Activated CD8-positive, alpha-beta T cell treated with anti-CD3 and anti-CD28 coated beads, Interleukin-2, amount 10 ng/mL, durations not matched to agents 7 days and 5 days (primary cell): Measurements from ENCODE around the gene PIR. TPM values are rescaled to one million over a fixed set of nuclear protein-coding genes. Genes with fewer than 3 reads are reported as not detected.
A peak's percentile ranks its signal among the peaks of the same experiment; 100 is the strongest.

ENCODE experiments used
- ATAC-seq: fragments of 150-1000 bp; cut with Tn5 transposase; one replicate; pipeline ENCODE4 v1.10.0; 2021; ENCODE audit warnings: moderate library complexity
- CTCF ChIA-PET: fragments of 350-600 bp; sonication (Branson Sonifier 250); formaldehyde crosslinking; loops from one replicate; lab custom pipeline; 2021; ENCODE audit warnings: antibody characterized with exemption; lab: Charles Lee
- POLR2A ChIA-PET: fragments of 350-600 bp; sonication (Branson Sonifier 250); formaldehyde crosslinking; loops from one replicate; lab custom pipeline; 2021; ENCODE audit warnings: antibody characterized with exemption; lab: Charles Lee
- DNase-seq: peaks from one replicate; pipeline ENCODE4 v3.0.0-alpha.2; 2020
- H3K27ac Mint-ChIP-seq: one replicate; pipeline ENCODE4 v1.8.0; 2021; ENCODE audit warnings: mild to moderate bottlenecking, mixed read lengths
- H3K27me3 Mint-ChIP-seq: one replicate; pipeline ENCODE4 v1.8.0; 2021; ENCODE audit warnings: low read depth, mixed read lengths
- H3K36me3 Mint-ChIP-seq: one replicate; pipeline ENCODE4 v1.8.0; 2021; ENCODE audit warnings: low read depth, mixed read lengths
- H3K4me1 Mint-ChIP-seq: one replicate; pipeline ENCODE4 v1.8.0; 2021; ENCODE audit warnings: low read depth, mixed read lengths
- H3K4me3 Mint-ChIP-seq: one replicate; pipeline ENCODE4 v1.8.0; 2021; ENCODE audit warnings: mild to moderate bottlenecking, mixed read lengths
- H3K9me3 Mint-ChIP-seq: one replicate; pipeline ENCODE4 v1.8.0; 2022; ENCODE audit warnings: mixed read lengths; ENCODE audit not compliant: insufficient read depth
- total RNA-seq, 2 experiments: library from RNA; stranded (reverse); gene quantifications; one replicate each; pipeline ENCODE4 v1.2.3, GENCODE V29; 2021

Gene PIR
- total RNA-seq, 2 experiments from 2014 or later = 0.90 to 0.91 TPM

DNA sequence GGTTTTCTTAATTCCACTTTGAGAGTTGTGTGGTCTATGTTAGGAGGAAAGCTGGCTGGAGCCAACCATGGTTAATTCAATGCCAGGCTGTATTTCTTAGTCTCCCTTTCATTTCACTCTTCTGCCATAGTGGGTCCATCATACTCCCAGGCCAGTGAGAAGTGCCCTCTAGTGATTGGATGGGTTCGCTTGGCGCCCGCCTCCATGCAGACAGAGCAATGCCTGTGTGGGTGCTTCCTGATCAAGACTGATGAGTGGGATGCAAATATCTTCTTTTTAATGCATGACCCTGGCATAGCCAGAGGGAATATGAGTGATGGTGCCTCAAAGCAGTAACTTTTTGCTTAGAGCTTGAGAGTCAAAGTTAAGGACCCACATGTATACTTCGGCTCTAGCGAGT, 13.9 kb upstream of the PIR start:
- POLR2A ChIA-PET = no interaction called here
- H3K36me3 Mint-ChIP-seq = no peaks in the 10 kb centered on the region
- no peak overlapping the region for H3K27ac Mint-ChIP-seq
- no peak for DNase-seq
- H3K4me1 Mint-ChIP-seq = no peaks in the 10 kb centered on the region
- H3K4me3 Mint-ChIP-seq = no peak overlapping the region
- no peaks in the 10 kb centered on the region for H3K9me3 Mint-ChIP-seq
- CTCF ChIA-PET = no interaction called here
- no peak for ATAC-seq
- peaks cover 2% of the 10 kb centered on the region for H3K27me3 Mint-ChIP-seq

DNA sequence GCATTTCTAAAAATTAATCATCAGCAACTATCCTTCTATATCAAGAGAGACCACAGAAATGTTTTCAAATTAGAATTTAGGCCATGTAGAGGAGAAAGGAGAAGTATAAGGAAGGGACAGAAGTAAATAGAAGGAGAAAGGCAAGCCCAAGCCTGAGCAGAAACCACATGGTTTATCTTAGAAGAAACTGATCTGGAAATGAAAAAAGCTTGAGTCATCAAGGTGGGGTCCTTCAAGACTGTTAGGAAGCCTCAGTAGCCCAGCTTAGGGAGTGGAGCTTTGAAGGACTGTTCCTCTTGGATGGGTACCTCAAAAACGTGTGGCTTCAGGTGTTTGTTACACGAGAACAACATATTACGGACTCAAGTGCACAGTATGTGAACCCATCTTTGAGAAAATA, 12.0 kb upstream of the PIR start:
- ChIA-PET CTCF (no interaction called here), POLR2A (no interaction called here)
- H3K4me3 Mint-ChIP-seq = no peak overlapping the region
- ATAC-seq (no peak), DNase-seq (no peak)
- no peaks in the 10 kb centered on the region for H3K36me3 Mint-ChIP-seq
- H3K27me3 Mint-ChIP-seq = peaks cover 3% of the 10 kb centered on the region
- no peaks in the 10 kb centered on the region for H3K9me3 Mint-ChIP-seq
- H3K4me1 Mint-ChIP-seq = no peaks in the 10 kb centered on the region
- no peak overlapping the region for H3K27ac Mint-ChIP-seq

DNA sequence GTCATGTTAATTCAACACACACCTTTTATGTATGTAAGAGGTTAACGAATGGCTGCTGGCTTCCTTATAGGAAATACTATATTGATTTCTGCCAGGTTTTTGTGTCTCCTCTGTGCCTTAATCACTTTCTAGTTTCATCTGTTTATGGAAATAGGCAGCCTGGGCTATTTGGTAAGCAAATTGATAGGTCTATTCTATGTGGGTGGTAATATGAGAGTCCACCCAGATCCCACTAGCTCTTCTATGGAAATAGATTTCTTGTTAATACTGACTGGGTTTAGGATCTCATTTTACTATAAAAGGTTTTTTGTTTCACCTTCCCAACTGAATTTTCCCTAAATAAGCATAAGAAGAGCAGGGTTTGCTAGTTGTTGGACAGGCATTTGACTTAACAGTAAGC, 11.5 kb upstream of the PIR start:
- ATAC-seq (no peak), DNase-seq (no peak)
- H3K4me3 Mint-ChIP-seq = no peak overlapping the region
- H3K27ac Mint-ChIP-seq = no peak overlapping the region
- ChIA-PET POLR2A (no interaction called here), CTCF (no interaction called here)
- no peaks in the 10 kb centered on the region for H3K4me1 Mint-ChIP-seq
- no peaks in the 10 kb centered on the region for H3K9me3 Mint-ChIP-seq
- H3K27me3 Mint-ChIP-seq = peaks cover 3% of the 10 kb centered on the region
- no peaks in the 10 kb centered on the region for H3K36me3 Mint-ChIP-seq

DNA sequence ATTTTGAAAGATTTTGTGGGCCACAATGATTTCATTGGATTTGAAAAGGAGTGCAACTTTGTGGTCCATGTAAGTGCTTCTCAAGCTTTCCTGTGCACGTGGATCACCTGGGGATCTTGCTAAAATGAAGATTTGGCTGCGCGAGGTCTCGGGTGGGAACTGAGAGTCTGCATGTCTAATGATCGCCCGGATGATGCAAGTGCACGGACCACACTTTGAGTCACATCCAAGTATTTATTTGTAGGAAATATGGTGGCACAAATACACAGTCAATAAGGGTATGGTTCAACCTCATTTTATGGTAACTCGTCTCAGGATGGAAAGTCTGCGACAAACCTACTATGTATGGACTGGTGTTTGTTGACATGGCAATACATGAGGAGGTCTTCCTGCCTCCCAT, 8.4 kb upstream of the PIR start:
- CTCF ChIA-PET = interaction anchor here (1.1 kb wide), 1 partner anchor 14 kb away, joined by 3 read pairs; no protein-coding TSS in a partner anchor

DNA sequence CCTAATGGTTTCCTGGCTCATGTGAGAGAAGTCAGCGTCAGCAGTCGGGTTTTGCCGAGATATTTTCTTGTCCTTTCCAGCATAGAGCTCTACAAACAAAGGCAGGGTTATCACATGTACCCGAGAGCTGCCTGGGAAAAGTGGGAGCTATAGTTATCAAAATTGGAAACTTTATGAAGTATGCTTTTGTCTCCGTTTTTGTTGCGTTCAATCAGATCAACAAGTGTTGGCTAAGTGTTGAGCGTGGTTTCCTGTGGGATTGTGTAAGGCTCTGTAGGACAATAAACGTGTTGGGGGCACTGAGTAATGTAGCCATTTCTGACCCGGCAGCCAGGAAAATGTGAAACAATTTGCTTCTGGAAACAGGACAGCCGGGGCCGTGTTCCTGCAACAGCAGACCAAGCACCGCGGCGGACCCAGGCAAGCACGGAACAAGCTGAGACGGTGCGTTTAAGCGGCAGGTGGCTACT, 7.4 kb upstream of the PIR start, which contains the start of gene BMX:
Gene BMX, plus strand, starts transcription at position 311 of the 470 bp plus-strand sequence. CDS start 7,547 bp downstream, outside the sequence.
- Mint-ChIP-seq H3K36me3 (no peaks in the 10 kb centered on the region), H3K27me3 (peaks cover 3% of the 10 kb centered on the region), H3K27ac (no peak within 1 kb of the TSS), H3K9me3 (no peaks in the 10 kb centered on the region), H3K4me1 (no peaks in the 10 kb centered on the region), H3K4me3 (no peak within 1 kb of the TSS)
- DNase-seq (no peak), ATAC-seq (no peak)
- CTCF ChIA-PET = no interaction called here
- POLR2A ChIA-PET = no interaction called here

More for the DNA sequence above, 8.4 kb upstream of the PIR start:
- no peak overlapping the region for H3K27ac Mint-ChIP-seq
- DNase-seq = no peak
- H3K4me3 Mint-ChIP-seq = no peak overlapping the region
- H3K4me1 Mint-ChIP-seq = no peaks in the 10 kb centered on the region
- peaks cover 3% of the 10 kb centered on the region for H3K27me3 Mint-ChIP-seq
- no peak for ATAC-seq
- POLR2A ChIA-PET = no interaction called here
- H3K9me3 Mint-ChIP-seq = no peaks in the 10 kb centered on the region
- H3K36me3 Mint-ChIP-seq = no peaks in the 10 kb centered on the region

DNA sequence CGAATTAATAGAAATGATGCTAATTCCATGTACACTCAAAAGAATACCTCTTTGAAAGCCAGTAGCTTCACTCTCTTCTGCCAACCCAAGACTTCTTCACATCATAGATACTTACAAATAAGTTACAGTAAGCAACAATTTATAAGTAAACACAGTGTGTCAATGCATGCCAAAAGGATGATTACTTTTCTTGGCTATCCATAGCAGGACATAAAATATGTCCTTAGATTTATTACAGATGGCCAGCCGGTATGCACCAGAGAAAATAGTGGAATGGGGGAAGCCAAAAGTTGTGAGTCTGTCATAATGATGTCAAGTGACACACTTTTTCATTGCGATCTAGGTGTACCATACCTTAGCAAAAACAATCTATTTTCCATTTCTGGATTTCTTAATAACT, 6.8 kb upstream of the PIR start:
- Mint-ChIP-seq H3K27ac (no peak overlapping the region), H3K9me3 (no peaks in the 10 kb centered on the region), H3K4me3 (no peak overlapping the region), H3K36me3 (no peaks in the 10 kb centered on the region), H3K4me1 (no peaks in the 10 kb centered on the region), H3K27me3 (peaks cover 3% of the 10 kb centered on the region)
- ChIA-PET CTCF (no interaction called here), POLR2A (no interaction called here)
- DNase-seq (no peak), ATAC-seq (no peak)

DNA sequence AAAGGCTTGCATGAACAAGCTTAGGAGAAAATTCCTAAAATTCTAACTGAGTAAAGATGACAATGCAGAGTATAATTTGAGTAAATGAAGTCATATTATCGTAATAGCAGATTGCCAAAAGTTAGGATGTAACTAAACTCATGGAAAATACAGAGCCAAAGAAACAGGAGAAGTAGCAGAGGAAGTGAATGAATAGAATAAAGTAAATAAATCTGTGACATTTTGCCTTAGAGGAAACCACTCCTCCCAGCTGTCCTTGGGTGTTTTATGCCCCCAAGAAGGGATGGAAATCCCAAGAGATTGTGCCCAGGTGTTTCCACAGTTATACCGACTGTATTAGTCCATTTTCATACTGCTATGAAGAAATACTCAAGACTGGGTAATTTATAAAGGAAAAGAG, 5.6 kb upstream of the PIR start:
- Mint-ChIP-seq H3K4me3 (no peak overlapping the region), H3K27me3 (peaks cover 2% of the 10 kb centered on the region), H3K36me3 (no peaks in the 10 kb centered on the region), H3K27ac (no peak overlapping the region), H3K9me3 (no peaks in the 10 kb centered on the region), H3K4me1 (peaks cover 1% of the 10 kb centered on the region)
- ChIA-PET CTCF (interaction anchor here (0.9 kb wide), 1 partner anchor 61 kb away, joined by 4 read pairs; no protein-coding TSS in a partner anchor), POLR2A (no interaction called here)
- ATAC-seq = no peak
- no peak for DNase-seq

DNA sequence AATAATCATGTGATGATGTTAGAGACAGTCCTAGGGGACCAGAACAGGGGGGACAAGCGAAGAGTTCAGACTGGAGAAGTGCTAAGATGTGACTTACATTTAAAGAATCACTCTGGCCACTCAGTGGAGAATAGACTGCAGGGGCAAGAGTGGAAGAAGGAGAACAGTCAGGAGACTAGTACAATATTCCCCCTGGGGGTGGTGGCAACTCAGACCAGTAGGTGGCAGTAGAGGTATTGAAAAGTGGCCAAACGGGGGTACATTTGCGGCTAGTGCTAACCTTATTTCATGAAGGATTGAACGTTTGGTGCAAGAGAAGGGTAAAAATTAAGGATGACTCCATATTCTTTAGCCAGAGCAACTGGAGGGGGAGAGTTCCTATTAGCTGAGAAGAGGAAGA, 4.7 kb upstream of the PIR start:
- ChIA-PET POLR2A (no interaction called here), CTCF (no interaction called here)
- Mint-ChIP-seq H3K4me3 (no peak overlapping the region), H3K4me1 (peaks cover 7% of the 10 kb centered on the region), H3K27ac (no peak overlapping the region), H3K36me3 (no peaks in the 10 kb centered on the region), H3K9me3 (no peaks in the 10 kb centered on the region), H3K27me3 (peaks cover 5% of the 10 kb centered on the region)
- DNase-seq = peak; percentile 49
- ATAC-seq = peak; percentile 54

DNA sequence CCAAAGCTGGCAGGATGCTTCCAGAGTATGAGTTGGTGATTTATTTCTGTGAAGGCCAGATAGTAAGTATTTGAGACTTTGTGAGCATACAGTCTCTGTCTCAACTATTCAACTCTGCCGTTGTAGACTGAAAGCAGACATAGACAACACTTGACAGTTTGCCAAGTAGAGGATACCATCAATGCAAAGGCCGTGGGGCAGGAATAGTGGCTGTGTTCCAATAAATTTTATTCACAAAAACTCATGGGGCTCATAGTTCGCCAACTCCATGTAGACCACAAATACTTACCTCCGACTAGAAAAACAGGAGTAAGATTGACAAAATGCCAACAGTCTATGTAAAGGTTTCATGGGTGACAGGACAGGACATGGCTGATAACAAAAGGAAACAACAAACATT, 3.7 kb upstream of the PIR start:
- no peak overlapping the region for H3K4me3 Mint-ChIP-seq
- peaks cover 10% of the 10 kb centered on the region for H3K4me1 Mint-ChIP-seq
- ATAC-seq = no peak
- H3K36me3 Mint-ChIP-seq = no peaks in the 10 kb centered on the region
- peaks cover 5% of the 10 kb centered on the region for H3K27me3 Mint-ChIP-seq
- no peaks in the 10 kb centered on the region for H3K9me3 Mint-ChIP-seq
- DNase-seq = no peak
- ChIA-PET POLR2A (no interaction called here), CTCF (no interaction called here)
- H3K27ac Mint-ChIP-seq = no peak overlapping the region

DNA sequence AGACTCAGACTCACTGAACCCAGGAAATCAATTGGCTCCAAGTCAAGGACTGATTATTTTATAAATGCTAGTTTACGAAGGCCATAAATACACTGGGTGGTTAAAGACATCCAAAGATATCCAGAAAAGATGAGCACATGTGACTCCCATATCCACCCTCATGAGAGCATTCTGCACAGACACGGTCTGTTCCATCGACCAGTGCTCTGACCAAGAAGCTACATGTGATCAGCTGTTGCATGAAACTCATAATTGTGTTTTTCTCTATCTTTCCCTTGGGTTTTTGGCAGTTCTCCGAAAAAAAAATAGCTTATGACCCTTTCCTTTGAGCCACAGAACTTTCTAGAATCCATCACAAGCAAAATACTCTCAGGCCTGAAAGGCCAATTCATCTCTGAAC, 2.7 kb upstream of the PIR start:
- no peak overlapping the region for H3K27ac Mint-ChIP-seq
- H3K27me3 Mint-ChIP-seq = peaks cover 3% of the 10 kb centered on the region
- H3K36me3 Mint-ChIP-seq = no peaks in the 10 kb centered on the region
- DNase-seq (no peak), ATAC-seq (no peak)
- H3K4me1 Mint-ChIP-seq = peaks cover 10% of the 10 kb centered on the region
- POLR2A ChIA-PET = no interaction called here
- H3K4me3 Mint-ChIP-seq = no peak overlapping the region
- CTCF ChIA-PET = no interaction called here
- no peaks in the 10 kb centered on the region for H3K9me3 Mint-ChIP-seq

DNA sequence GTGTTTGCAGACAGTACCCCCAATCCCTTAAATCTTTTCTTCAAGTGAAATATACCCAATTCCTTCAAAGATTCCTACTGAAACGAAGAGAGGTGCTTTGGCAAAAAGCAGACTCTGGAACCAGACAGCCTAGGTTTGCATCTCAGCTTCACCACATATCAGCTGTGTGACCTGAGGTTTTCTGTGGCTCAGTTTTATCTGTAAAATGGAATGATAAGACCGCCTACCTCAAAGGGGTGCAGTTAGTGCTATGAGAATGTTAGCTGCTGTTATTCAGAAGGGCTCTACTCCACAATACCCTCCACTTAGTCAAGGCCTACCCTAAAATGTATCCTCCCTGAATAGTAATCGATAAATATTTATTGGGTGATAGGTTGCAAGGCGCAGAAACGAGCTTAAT, 664 bp downstream of the PIR start:
- Mint-ChIP-seq H3K27ac (no peak overlapping the region), H3K36me3 (no peaks in the 10 kb centered on the region), H3K4me1 (peaks cover 10% of the 10 kb centered on the region), H3K4me3 (peak overlapping the region; percentile 72), H3K27me3 (peaks cover 5% of the 10 kb centered on the region), H3K9me3 (no peaks in the 10 kb centered on the region)
- ATAC-seq (no peak), DNase-seq (no peak)
- ChIA-PET CTCF (no interaction called here), POLR2A (no interaction called here)

DNA sequence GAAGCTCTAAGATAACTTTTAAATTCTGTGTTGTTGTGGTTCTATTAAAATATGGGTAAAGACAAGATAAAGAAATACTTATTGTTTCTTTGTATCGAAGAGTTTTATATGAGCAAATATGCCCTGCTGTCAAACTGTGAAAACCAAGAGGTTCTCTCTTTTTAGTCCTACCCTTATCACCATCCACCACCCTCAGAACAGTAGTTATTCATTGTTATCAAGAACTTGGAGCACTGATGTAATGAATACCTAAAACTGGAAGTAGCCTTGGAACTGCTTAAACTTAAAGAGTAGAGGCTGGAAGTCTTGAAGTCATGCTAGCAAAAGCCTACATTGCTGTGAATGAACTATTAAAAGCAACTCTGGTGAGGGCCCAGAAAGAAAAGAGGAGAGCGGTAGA, 9.2 kb downstream of the PIR start:
- Mint-ChIP-seq H3K27ac (no peak overlapping the region), H3K27me3 (peaks cover 10% of the 10 kb centered on the region), H3K9me3 (no peaks in the 10 kb centered on the region), H3K36me3 (no peaks in the 10 kb centered on the region), H3K4me3 (no peak overlapping the region), H3K4me1 (no peaks in the 10 kb centered on the region)
- no peak for ATAC-seq
- POLR2A ChIA-PET = no interaction called here
- DNase-seq = no peak
- CTCF ChIA-PET = no interaction called here

DNA sequence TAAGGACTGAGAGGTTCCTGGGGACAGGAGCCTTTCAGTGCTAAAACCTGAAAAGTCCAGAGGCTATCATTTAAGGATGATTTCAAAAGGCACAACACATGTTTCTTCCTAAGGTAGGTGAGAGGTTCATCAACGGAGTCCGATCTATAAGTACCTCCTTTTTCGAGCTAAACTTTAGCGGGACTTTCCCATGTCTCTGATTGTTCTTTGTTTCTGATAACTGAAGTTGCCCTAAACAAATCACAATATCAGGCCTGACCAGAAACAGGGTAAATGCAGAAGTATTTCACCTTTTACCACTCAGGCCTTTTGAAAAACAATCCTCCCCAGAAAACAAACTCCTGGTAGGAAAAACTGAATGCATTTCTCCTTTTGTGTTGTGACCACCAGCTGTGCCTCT, 17.6 kb downstream of the PIR start:
- H3K36me3 Mint-ChIP-seq = no peaks in the 10 kb centered on the region
- ChIA-PET POLR2A (no interaction called here), CTCF (no interaction called here)
- no peak for DNase-seq
- no peak for ATAC-seq
- H3K9me3 Mint-ChIP-seq = no peaks in the 10 kb centered on the region
- no peaks in the 10 kb centered on the region for H3K4me1 Mint-ChIP-seq
- peaks cover 8% of the 10 kb centered on the region for H3K27me3 Mint-ChIP-seq
- no peak overlapping the region for H3K27ac Mint-ChIP-seq
- H3K4me3 Mint-ChIP-seq = no peak overlapping the region
